Colonic mucosa (tissue), 4 donors: ENCODE measurements around the gene EXOC4. TPM values are rescaled to one million over a fixed set of nuclear protein-coding genes. Genes with fewer than 3 reads are reported as not detected.

Experiments
- DNase-seq: peaks from one replicate; pipeline ENCODE4 v3.0.0-alpha.2; 2020
- H3K27ac ChIP-seq: fragments of 200-600 bp; one replicate; pipeline ENCODE4 v1.8.0; 2021
- H3K27me3 ChIP-seq: fragments of 200-600 bp; one replicate; pipeline ENCODE4 v1.8.0; 2021
- H3K36me3 ChIP-seq: fragments of 200-600 bp; one replicate; pipeline ENCODE4 v1.8.0; 2021
- H3K4me1 ChIP-seq: fragments of 200-600 bp; one replicate; pipeline ENCODE4 v1.8.0; 2021; ENCODE audit warnings: mild to moderate bottlenecking
- H3K4me3 ChIP-seq: fragments of 200-600 bp; one replicate; pipeline ENCODE4 v1.8.0; 2021
- H3K9ac ChIP-seq, 2 donors: one replicate each; pipeline ENCODE4 v1.7.0; 2013; ENCODE audit warnings: control low read depth in 2 of 2, low read depth in 2 of 2, low read length in 2 of 2
- H3K9me3 ChIP-seq: fragments of 200-600 bp; one replicate; pipeline ENCODE4 v1.8.0; 2021
- CTCF ChIP-seq: fragments of 200-600 bp; IDR thresholded peaks from one replicate; pipeline ENCODE4 v1.8.0; 2022; ENCODE audit warnings: antibody characterized with exemption, mild to moderate bottlenecking
- intact Hi-C: fragments of 100-400 bp; cut with DNase I; formaldehyde crosslinking; loops from one replicate; pipeline ENCODE4 v1.14.1; 2022
- total RNA-seq, 2 donors: library from RNA; stranded (reverse); fragmentation: NEBNext Ultra II Directional in 1 of 2; extraction: Animal tissue kit (Norgen Biotek cat#: 25700) in 1 of 2; gene quantifications; one replicate each; pipeline ENCODE4 v1.2.1, GENCODE V29; 2021
- donor health status: healthy.
- donor health status: DM: no; HTN: no; CAD: no.
- donor health status: DM: no; HTN: no; CAD: no.

Gene EXOC4
- total RNA-seq, 2 donors from 2014 or later: 61.1 to 73.3 TPM

GRCh38 chr7:133783276-133783675, 530.4 kb downstream of the EXOC4 start:
- intact Hi-C loops: no loop called here

GRCh38 chr7:133784486-133785001, 531.7 kb downstream of the EXOC4 start:
- Histone ChIP-seq H3K4me1 (no peaks in the 10 kb centered on the region), H3K9me3 (no peaks in the 10 kb centered on the region), H3K27me3 (no peaks in the 10 kb centered on the region), H3K36me3 (no peaks in the 10 kb centered on the region), H3K27ac (no peak overlapping the region), H3K4me3 (no peak overlapping the region), H3K9ac (no peak overlapping the region)
- no peak for TF ChIP-seq CTCF
- DNase-seq: no peak
- intact Hi-C loops: no loop called here

More at GRCh38 chr7:133783276-133783675, 530.4 kb downstream of the EXOC4 start:
- DNase-seq: no peak
- Histone ChIP-seq H3K9me3 (no peaks in the 10 kb centered on the region), H3K27ac (no peak overlapping the region), H3K27me3 (no peaks in the 10 kb centered on the region), H3K4me1 (no peaks in the 10 kb centered on the region), H3K36me3 (no peaks in the 10 kb centered on the region), H3K9ac (no peak overlapping the region), H3K4me3 (no peak overlapping the region)
- no peak for TF ChIP-seq CTCF

- H3K4me3 ChIP-seq: no peak overlapping the region
- DNase-seq: no peak
- no peaks in the 10 kb centered on the region for H3K27me3 ChIP-seq
- intact Hi-C loops: no loop called here
- no peaks in the 10 kb centered on the region for H3K36me3 ChIP-seq
- no peak overlapping the region for H3K9ac ChIP-seq
- no peaks in the 10 kb centered on the region for H3K9me3 ChIP-seq
- H3K27ac ChIP-seq: no peak overlapping the region
- H3K4me1 ChIP-seq: no peaks in the 10 kb centered on the region
- no peak for TF ChIP-seq CTCF
These were observed 533.6 kb downstream of the EXOC4 start for GRCh38 chr7:133786401-133786937.

GRCh38 chr7:133789974-133790373, 537.1 kb downstream of the EXOC4 start:
- Histone ChIP-seq H3K9me3 (no peaks in the 10 kb centered on the region), H3K4me3 (no peak overlapping the region), H3K36me3 (no peaks in the 10 kb centered on the region), H3K27me3 (no peaks in the 10 kb centered on the region), H3K27ac (no peak overlapping the region), H3K9ac (no peak overlapping the region), H3K4me1 (no peaks in the 10 kb centered on the region)
- DNase-seq: no peak
- intact Hi-C loops: no loop called here
- no peak for TF ChIP-seq CTCF

- H3K9ac ChIP-seq: no peak overlapping the region
- no peaks in the 10 kb centered on the region for H3K9me3 ChIP-seq
- TF ChIP-seq CTCF: no peak
- DNase-seq: no peak
- H3K27ac ChIP-seq: no peak overlapping the region
- no peaks in the 10 kb centered on the region for H3K36me3 ChIP-seq
- intact Hi-C loops: no loop called here
- H3K4me3 ChIP-seq: no peak overlapping the region
- no peaks in the 10 kb centered on the region for H3K4me1 ChIP-seq
- H3K27me3 ChIP-seq: no peaks in the 10 kb centered on the region
These were observed 538.0 kb downstream of the EXOC4 start for GRCh38 chr7:133790911-133791310.
